Superior temporal gyrus (tissue), 1 donor: ENCODE results near the gene NAPSA.
"Not testable (repeated sequence)": the region's sequence is repeated elsewhere in the genome, so short reads cannot be mapped to it uniquely, and the experiment has no call there.

Experiments used
- DNase-seq: peaks from one replicate; pipeline ENCODE4 v3.0.0-alpha.2; 2016; ENCODE audit errors: extremely low spot score

The NAPSA gene

GRCh38 chr19:50331994-50332243 is 33.5 kb downstream of the NAPSA start:
- DNase-seq: no peak

- no peak for DNase-seq
Measured at GRCh38 chr19:50331221-50331993, 34.0 kb downstream of the NAPSA start.

DNA sequence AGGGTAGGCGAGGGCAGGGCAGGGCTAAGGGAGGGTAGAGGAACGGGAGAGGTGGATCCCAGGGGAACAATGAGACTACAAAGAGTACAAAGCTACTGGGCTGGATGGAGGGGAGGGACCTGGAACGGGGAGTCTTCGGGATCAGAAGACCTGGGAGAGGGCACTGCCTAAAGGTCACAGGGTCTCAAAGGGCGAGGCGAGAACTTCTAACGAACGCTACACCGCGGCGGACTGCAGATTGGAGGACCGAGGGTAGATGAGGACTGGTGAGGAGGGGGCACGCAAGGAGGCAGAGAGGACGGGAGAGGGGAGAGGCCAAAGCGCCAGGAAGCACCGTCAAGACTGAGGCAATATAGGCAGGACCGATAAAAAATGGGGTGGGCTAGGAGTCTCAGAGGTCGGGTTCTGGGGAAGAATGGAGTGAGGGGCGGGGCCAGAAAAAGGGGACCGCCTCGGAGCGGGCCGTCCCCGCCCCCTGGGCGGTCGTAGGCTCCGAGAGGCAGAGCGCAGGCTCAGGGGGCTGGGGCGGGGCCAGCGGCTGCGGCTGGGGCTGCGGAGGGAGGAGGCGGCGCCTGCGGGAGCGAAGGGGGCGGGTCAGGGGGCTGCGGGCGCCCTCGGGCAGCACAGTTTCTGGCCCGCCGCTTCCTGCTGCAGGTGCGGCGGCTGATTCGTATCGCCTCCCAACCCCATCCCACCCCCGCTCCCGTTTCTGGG is 34.9 kb downstream of the NAPSA start:
- DNase-seq: peak; percentile 86

DNA sequence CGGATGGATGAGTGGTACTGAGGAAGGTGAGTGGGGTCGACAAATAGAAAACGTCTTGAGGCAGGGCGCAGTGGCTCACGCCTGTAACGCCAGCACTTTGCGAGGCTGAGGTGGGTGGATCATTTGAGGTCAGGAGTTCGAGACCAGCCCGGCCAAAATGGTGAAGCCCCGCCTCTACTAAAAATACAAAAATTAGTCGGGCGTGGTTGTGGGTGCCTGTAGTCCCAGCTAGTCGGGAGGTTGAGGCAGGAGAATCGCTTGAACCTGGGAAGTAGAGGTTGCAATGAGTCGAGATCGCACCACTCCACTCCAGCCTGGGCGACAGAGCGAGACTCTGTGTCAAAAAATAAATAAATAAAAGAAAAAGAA is 35.5 kb downstream of the NAPSA start:
- DNase-seq: not testable (repeated sequence)

DNA sequence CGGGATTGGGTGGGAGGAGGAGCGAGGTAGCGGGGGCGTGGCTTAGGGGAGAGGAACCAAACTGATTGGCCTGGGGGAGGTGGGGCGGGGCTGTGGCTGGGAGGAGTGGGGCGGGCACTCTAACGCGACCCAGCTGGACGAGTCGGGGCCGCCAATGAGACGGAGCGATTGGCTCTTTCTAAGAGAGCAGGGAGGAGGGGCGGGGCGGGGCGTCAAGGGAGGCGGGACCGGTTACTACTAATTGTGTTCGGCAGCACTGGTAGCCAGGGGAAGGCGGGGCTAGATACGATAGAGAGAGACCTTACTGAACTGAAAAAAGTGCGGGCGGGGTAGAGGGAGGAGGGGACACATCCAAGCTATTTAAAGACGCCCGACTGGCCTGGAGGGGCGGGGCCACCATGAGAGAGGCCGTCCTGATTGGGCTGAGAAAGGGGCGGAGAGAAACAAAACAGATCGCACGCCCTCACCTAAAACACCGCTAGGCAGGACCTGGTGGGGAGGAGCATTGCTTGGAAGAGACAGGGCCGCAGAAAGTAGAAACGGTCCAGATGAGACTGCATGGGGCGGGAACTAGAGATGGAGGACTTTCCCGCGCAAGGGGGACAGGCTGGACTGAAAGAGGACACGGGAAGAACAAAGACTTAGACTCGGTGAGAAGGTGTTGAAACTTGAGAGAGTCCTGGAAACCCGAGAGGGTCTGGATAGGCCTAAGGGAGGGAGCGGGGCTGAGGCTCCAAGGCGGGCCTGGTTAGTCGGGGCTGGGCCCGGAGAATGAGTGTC is 36.1 kb downstream of the NAPSA start, which contains the start of gene KCNC3:
KCNC3 (minus strand) TSS at position 232 of the 780 bp plus-strand sequence. CDS start 295 bp downstream, outside the sequence.
- peak; percentile 97 for DNase-seq

DNA sequence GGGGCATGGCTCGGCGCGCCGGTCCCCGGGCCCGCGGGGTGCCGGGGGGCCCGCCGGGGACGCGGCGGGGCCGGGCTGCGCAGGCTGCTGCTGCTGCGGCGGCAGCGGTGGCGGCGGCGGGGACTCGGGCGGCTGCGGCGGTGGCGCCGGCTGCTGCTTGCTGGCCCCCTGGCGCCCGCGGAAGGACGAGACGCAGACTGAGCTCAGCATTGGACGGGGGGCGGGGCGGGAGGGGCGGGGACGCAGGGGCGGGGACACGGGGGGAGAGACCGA is 36.6 kb downstream of the NAPSA start:
- no peak for DNase-seq

GRCh38 chr19:50328224-50328872 is 37.1 kb downstream of the NAPSA start:
- DNase-seq: no peak

DNA sequence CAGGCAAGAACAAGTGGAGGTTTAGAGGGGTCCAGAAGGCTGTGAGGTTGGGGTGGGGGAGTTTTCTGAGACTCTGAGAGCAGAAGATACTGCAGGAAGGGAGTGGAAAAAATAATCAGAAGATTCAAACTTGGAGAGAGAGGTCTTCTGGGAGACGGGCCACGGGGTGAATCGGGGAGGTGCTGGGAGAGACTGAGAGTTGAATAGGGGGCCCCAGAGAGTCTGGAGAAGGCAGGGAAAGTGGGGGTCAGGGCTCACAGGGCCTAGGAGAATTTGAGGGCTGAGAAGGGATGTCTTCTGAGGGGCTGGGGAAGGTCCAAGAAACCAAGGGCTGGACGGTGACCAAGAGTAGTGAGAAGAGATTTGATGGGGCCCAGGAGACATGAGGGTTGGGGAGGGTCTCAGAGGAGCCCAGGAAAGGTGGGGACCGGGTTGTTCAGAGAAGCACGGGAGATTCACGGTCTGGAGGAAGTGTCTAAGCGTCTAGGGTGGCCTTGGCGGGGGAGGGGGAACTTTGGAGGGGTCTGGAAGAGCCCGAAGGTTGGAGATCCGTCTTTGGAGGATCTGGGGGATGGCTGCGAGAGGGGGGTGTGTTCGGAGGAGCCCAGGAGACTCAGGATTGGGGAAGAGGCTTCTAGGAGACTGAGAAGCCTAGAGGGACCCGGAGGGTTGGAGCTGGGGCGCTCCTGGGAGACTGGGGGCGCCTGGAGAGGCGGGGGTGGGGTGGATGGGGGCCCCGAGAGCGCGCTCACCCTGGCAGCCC is 37.8 kb downstream of the NAPSA start:
- DNase-seq: no peak

- DNase-seq: no peak
Measured at GRCh38 chr19:50327013-50327412, 38.4 kb downstream of the NAPSA start.

- no peak for DNase-seq
Measured at GRCh38 chr19:50326101-50326664, 39.3 kb downstream of the NAPSA start.

GRCh38 chr19:50325310-50326100 is 39.9 kb downstream of the NAPSA start:
- DNase-seq: peak; percentile 72

DNA sequence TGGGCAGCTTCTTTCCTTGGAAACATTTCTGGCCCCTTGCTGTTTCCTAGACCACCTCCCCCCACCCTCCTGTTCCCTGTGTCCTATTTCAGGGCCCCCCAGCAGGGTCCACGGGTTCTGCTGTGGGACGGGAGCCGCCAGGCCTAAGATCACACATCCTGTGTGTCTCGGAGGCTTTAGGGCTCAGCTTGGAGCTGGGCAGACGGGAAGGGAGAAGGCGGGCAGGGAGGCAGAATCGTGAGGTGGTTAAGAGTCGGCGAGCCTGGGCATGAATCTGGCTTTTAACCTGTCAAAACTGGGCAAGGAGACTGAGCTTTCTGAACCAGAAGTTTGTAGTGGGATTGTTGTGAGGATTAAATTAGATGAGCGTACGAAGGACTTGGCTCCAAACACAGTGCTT is 41.1 kb downstream of the NAPSA start:
- no peak for DNase-seq

GRCh38 chr19:50323782-50324133 is 41.7 kb downstream of the NAPSA start:
- no peak for DNase-seq

DNA sequence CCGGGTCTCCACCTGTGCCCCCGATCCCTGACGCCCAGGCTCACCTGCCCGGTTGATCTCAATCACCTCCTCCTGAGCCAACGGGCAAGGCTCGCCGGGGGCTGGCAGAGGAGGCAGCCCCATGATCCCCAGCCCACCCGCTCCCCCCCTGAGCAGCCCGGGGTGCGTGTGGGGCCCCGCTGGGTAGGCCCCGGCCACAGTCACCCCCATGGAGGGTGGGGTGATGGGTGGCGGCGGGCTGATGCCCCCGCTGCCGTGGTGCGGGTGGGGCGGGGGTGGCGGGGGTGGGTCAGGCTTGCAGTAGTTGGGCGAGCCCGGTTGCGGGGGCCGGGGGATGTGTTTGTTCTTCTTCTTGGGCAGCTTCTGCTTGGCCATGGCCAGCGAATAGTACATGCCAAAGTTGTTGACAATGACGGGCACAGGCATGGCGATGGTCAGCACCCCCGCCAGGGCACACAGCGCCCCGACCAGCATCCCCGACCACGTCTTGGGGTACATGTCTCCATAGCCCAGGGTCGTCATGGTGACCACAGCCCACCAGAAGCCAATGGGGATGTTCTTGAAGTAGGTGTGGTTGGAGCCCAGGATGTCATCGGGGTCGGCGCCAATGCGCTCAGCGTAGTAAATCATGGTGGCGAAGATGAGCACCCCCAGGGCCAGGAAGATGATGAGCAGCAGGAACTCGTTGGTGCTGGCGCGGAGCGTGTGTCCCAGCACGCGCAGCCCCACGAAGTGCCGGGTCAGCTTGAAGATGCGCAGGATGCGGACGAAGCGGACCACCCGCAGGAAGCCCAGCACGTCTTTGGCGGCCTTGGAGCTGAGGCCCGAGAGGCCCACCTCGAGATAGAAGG is 42.3 kb downstream of the NAPSA start:
- DNase-seq: no peak

GRCh38 chr19:50322234-50322633 is 43.2 kb downstream of the NAPSA start:
- no peak for DNase-seq

DNA sequence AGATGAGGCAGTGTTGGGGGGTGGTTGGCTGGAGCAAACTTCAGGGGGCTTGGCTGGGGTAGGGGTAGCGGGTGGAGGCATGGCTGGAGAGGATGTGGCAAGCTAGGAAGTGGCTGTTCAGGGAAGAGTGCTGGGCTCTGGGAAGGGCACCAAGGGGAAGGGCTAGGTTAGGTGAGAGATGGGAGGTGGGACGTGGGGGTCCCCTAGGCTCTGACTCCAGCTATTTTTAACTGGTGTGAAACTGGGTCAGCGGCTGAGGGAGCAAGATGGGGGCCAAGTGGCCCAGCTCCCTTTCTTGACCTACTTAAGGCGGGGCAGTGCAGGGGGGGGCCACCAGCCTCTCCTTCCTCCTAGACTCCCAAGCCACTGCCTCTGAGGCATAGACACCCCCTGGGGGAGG is 43.6 kb downstream of the NAPSA start:
- no peak for DNase-seq

- DNase-seq: no peak
Measured at GRCh38 chr19:50320596-50320995, 44.8 kb downstream of the NAPSA start.

DNA sequence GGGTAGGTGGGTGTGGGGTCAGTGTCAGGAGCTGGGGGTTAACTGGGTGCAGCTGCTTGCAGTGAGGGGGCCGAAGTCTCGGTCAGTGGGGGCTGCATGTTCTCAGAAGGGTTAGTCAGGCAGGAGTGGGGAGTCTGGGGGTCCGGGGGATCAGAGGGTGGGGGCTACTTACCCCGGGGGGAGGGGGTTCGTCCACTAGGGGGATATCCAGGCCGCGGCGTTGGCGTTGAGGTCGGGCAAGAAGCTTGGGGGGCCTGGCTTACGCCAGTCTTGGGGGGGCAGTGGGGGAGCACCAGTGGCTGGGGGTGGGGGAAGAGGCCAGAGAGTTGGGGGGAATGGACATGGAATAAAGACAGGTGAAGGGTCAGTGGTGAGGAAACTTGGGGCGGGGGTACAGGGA is 45.4 kb downstream of the NAPSA start:
- DNase-seq: no peak

- DNase-seq: no peak
Measured at GRCh38 chr19:50319156-50319555, 46.3 kb downstream of the NAPSA start.

- no peak for DNase-seq
Measured at GRCh38 chr19:50318438-50318837, 47.0 kb downstream of the NAPSA start.
